WTC11 (cell line): ENCODE data around the gene ADA. TPM values are rescaled to one million over a fixed set of nuclear protein-coding genes. Genes with fewer than 3 reads are reported as not detected.

Experiments used
- ATAC-seq: fragments of 200-7000 bp; cut with Tn5 transposase; 2 replicates; pipeline ENCODE4 v1.10.0; 2021; ENCODE audit warnings: mild to moderate bottlenecking, moderate library complexity
- CTCF ChIA-PET: fragments of 300-600 bp; sonication (Branson Sonifier 250); formaldehyde crosslinking; loops from one replicate; lab custom pipeline; 2021; ENCODE audit warnings: antibody characterized with exemption; lab: Charles Lee
- POLR2A ChIA-PET: fragments of 350-600 bp; sonication (Branson Sonifier 250); formaldehyde crosslinking; loops from one replicate; lab custom pipeline; 2021; ENCODE audit warnings: antibody characterized with exemption; lab: Charles Lee
- DNase-seq: peaks from one replicate; pipeline ENCODE4 v3.0.0; 2021; ENCODE audit warnings: low spot score
- H3K27ac Mint-ChIP-seq: 2 replicates; pipeline ENCODE4 v1.8.0; 2021; ENCODE audit warnings: mixed read lengths
- H3K27me3 Mint-ChIP-seq: 2 replicates; pipeline ENCODE4 v1.8.0; 2021; ENCODE audit warnings: low read depth, mild to moderate bottlenecking, moderate library complexity, mixed read lengths
- H3K36me3 Mint-ChIP-seq: 2 replicates; pipeline ENCODE4 v1.8.0; 2021; ENCODE audit warnings: mixed read lengths
- H3K4me1 Mint-ChIP-seq: 2 replicates; pipeline ENCODE4 v1.8.0; 2022; ENCODE audit warnings: mixed read lengths
- H3K4me3 Mint-ChIP-seq: 2 replicates; pipeline ENCODE4 v1.8.0; 2021; ENCODE audit warnings: mild to moderate bottlenecking, moderate library complexity, mixed read lengths
- H3K9me3 Mint-ChIP-seq: 2 replicates; pipeline ENCODE4 v1.8.0; 2021; ENCODE audit warnings: mixed read lengths
- AFF4 ChIP-seq: sonication (generic); formaldehyde crosslinking; IDR thresholded peaks from 2 replicates; pipeline ENCODE4 v1.8.1; 2023; ENCODE audit warnings: mild to moderate bottlenecking, missing genetic modification reagents, borderline replicate concordance
- ARID4B ChIP-seq: sonication (generic); formaldehyde crosslinking; IDR thresholded peaks from 2 replicates; pipeline ENCODE4 v1.8.0; 2023; ENCODE audit warnings: missing genetic modification reagents, mild to moderate bottlenecking, borderline replicate concordance
- CREB1 ChIP-seq: sonication (generic); formaldehyde crosslinking; IDR thresholded peaks from 2 replicates; pipeline ENCODE4 v1.8.0; 2023; ENCODE audit warnings: mild to moderate bottlenecking, missing genetic modification reagents
- FOXP4 ChIP-seq: sonication (generic); formaldehyde crosslinking; IDR thresholded peaks from 2 replicates; pipeline ENCODE4 v1.8.0; 2022; ENCODE audit warnings: mild to moderate bottlenecking, missing genetic modification reagents
- GRHL2 ChIP-seq: fragments of 250-450 bp; sonication (Bioruptor Pico); IDR thresholded peaks from 2 replicates; pipeline ENCODE4 v1.8.0; 2022; ENCODE audit warnings: mild to moderate bottlenecking, moderate library complexity; ENCODE audit not compliant: insufficient replicate concordance, severe bottlenecking
- IRF1 ChIP-seq: sonication (generic); formaldehyde crosslinking; IDR thresholded peaks from 2 replicates; pipeline ENCODE4 v1.8.0; 2023; ENCODE audit warnings: missing genetic modification reagents
- SMAD3 ChIP-seq: sonication (generic); formaldehyde crosslinking; IDR thresholded peaks from 2 replicates; pipeline ENCODE4 v1.8.0; 2022; ENCODE audit warnings: missing genetic modification reagents, mild to moderate bottlenecking, borderline replicate concordance
- ZBTB43 ChIP-seq: sonication (generic); formaldehyde crosslinking; IDR thresholded peaks from 2 replicates; pipeline ENCODE4 v1.8.1; 2023; ENCODE audit warnings: mild to moderate bottlenecking, missing genetic modification reagents
- ZMAT4 ChIP-seq: fragments of 250-450 bp; sonication (Bioruptor Pico); IDR thresholded peaks from 2 replicates; pipeline ENCODE4 v1.9.0; 2021; ENCODE audit warnings: mild to moderate bottlenecking
- total RNA-seq: library from RNA; stranded (reverse); gene quantifications from 3 replicates; pipeline ENCODE4 v1.2.3, GENCODE V29; 2021

The ADA gene
- total RNA-seq, 1 experiment from 2014 or later: 19.7 TPM

GRCh38 chr20:44616604-44616964 is 34.9 kb downstream of the ADA start:
- Mint-ChIP-seq H3K4me3 (no peak overlapping the region), H3K4me1 (peaks cover 36% of the 10 kb centered on the region)
- CTCF ChIA-PET: interaction anchor here (0.7 to 2.7 kb wide), 6 partner anchors 10 to 1077 kb away, joined by 3 to 13 read pairs (median 4); no protein-coding TSS in a partner anchor

GRCh38 chr20:44615876-44616603 is 35.5 kb downstream of the ADA start:
- H3K27me3 Mint-ChIP-seq: peaks cover 72% of the 10 kb centered on the region
- ChIA-PET POLR2A (no interaction called here), CTCF (interaction anchor here (0.6 to 2.7 kb wide), 7 partner anchors 11 to 231 kb away, joined by 3 to 13 read pairs (median 4); no protein-coding TSS in a partner anchor)
- DNase-seq: no peak
- TF ChIP-seq AFF4 (CRISPR knock-in tag) (no peak), GRHL2 (CRISPR knock-in tag) (no peak), ZBTB43 (CRISPR knock-in tag) (no peak)
- no peak overlapping the region for H3K27ac Mint-ChIP-seq
- H3K9me3 Mint-ChIP-seq: no peaks in the 10 kb centered on the region
- H3K36me3 Mint-ChIP-seq: peaks cover 45% of the 10 kb centered on the region
- peaks cover 36% of the 10 kb centered on the region for H3K4me1 Mint-ChIP-seq
- ATAC-seq: peak; percentile 20
- H3K4me3 Mint-ChIP-seq: no peak overlapping the region

More at GRCh38 chr20:44616604-44616964, 34.9 kb downstream of the ADA start:
- H3K36me3 Mint-ChIP-seq: peaks cover 50% of the 10 kb centered on the region
- DNase-seq (peak; percentile 60), ATAC-seq (0 out of 2 replicates have a peak, but pooled peaks have one; percentile 38)
- no peak for TF ChIP-seq CREB1 (CRISPR knock-in tag)
- no peak for TF ChIP-seq ARID4B (CRISPR knock-in tag)
- POLR2A ChIA-PET: no interaction called here
- H3K9me3 Mint-ChIP-seq: no peaks in the 10 kb centered on the region
- H3K27ac Mint-ChIP-seq: no peak overlapping the region
- H3K27me3 Mint-ChIP-seq: peaks cover 77% of the 10 kb centered on the region

- H3K4me3 Mint-ChIP-seq: no peak overlapping the region
- ChIA-PET POLR2A (interaction anchor here (0.6 kb wide), 1 partner anchor 1101 kb away, joined by 3 read pairs; no protein-coding TSS in a partner anchor), CTCF (interaction anchor here (0.6 to 1.6 kb wide), 6 partner anchors 11 to 230 kb away, joined by 3 to 5 read pairs (median 4); no protein-coding TSS in a partner anchor)
- no peaks in the 10 kb centered on the region for H3K9me3 Mint-ChIP-seq
- H3K36me3 Mint-ChIP-seq: peaks cover 37% of the 10 kb centered on the region
- H3K4me1 Mint-ChIP-seq: peaks cover 36% of the 10 kb centered on the region
- H3K27me3 Mint-ChIP-seq: peaks cover 64% of the 10 kb centered on the region
- DNase-seq: no peak
- peak; percentile 19; the same call in 1 of the 2 replicates for ATAC-seq
- H3K27ac Mint-ChIP-seq: no peak overlapping the region
- TF ChIP-seq ZBTB43 (CRISPR knock-in tag) (no peak), SMAD3 (CRISPR knock-in tag) (no peak), FOXP4 (CRISPR knock-in tag) (no peak), IRF1 (CRISPR knock-in tag) (no peak), CREB1 (CRISPR knock-in tag) (no peak), ZMAT4 (CRISPR knock-in tag) (no peak)
Measured at GRCh38 chr20:44615169-44615791, 36.2 kb downstream of the ADA start.
